Esophagus muscularis mucosa (tissue), 3 donors: ENCODE results near the gene GABRB2.

Experiments used
- CTCF ChIP-seq, 3 experiments: fragments of 200-600 bp in 2 of 3; fragments of 450-650 bp in 1 of 3; sonication (generic) in 2 of 3; IDR thresholded peaks; one replicate each; pipeline ENCODE4 v1.5.1; 2017 to 2019; ENCODE audit warnings: antibody characterized with exemption in 3 of 3, mild to moderate bottlenecking in 2 of 3, moderate library complexity in 1 of 3
- POLR2AphosphoS5 ChIP-seq, 2 donors: sonication (generic); formaldehyde crosslinking; IDR thresholded peaks; one replicate each; pipeline ENCODE4 v1.6.1; 2017; ENCODE audit warnings: antibody characterized with exemption in 2 of 2

- TF ChIP-seq CTCF (IDR thresholded peaks at IDR 0.05) (no peak), POLR2AphosphoS5 (IDR thresholded peaks at IDR 0.05) (no peak)
These were observed 240.9 kb downstream of the GABRB2 start for GRCh38 chr5:161305601-161306000.
